IMR-90 (cell line): Measurements from ENCODE around the gene ERICH6. TPM values are rescaled to one million over a fixed set of nuclear protein-coding genes. Genes with fewer than 3 reads are reported as not detected.

Experiments
- ATAC-seq: fragments of 200-7000 bp; cut with Tn5 transposase; 2 replicates; pipeline ENCODE4 v1.9.1; 2020; ENCODE audit warnings: low read depth, mild to moderate bottlenecking, moderate library complexity
- BruUV-seq: library from RNA; stranded (reverse); fragments of 400-500 nt; replicated peaks from 2 replicates; lab custom pipeline; 2021; lab: Mats Ljungman, UMichigan
- CTCF ChIA-PET: fragments of 300-600 bp; formaldehyde crosslinking; extraction: SDS; loops from one replicate; lab custom pipeline; 2021; ENCODE audit warnings: antibody characterized with exemption; lab: Yijun Ruan, JAX
- POLR2A ChIA-PET: fragments of 300-600 bp; sonication (Branson Sonifier 250); formaldehyde crosslinking; loops from one replicate; lab custom pipeline; 2022; ENCODE audit warnings: antibody characterized with exemption; ENCODE audit not compliant: unreplicated experiment; lab: Charles Lee
- DNase-seq: peaks from one replicate; pipeline ENCODE4 v3.0.0; 2013
- H2AFZ ChIP-seq: replicated peaks from 2 replicates; pipeline ENCODE3; 2013; ENCODE audit warnings: low read length, mild to moderate bottlenecking; ENCODE audit not compliant: poor library complexity
- H2AK5ac ChIP-seq: 2 replicates; pipeline ENCODE4 v1.6.1; 2013; ENCODE audit warnings: low read depth, low read length, inconsistent platforms
- H2AK9ac ChIP-seq: replicated peaks from 2 replicates; pipeline ENCODE3; 2013; ENCODE audit warnings: mild to moderate bottlenecking, low read depth, low read length, moderate library complexity; ENCODE audit not compliant: poor library complexity
- H2BK120ac ChIP-seq: 2 replicates; pipeline ENCODE4 v1.6.1; 2013; ENCODE audit warnings: low read depth, low read length, inconsistent platforms
- H2BK15ac ChIP-seq: 3 replicates; pipeline ENCODE4 v1.6.1; 2013; ENCODE audit warnings: low read depth, low read length, inconsistent platforms
- H2BK20ac ChIP-seq: 2 replicates; pipeline ENCODE4 v1.6.1; 2013; ENCODE audit warnings: low read depth, mild to moderate bottlenecking, inconsistent platforms, low read length, moderate library complexity
- H2BK5ac ChIP-seq: 2 replicates; pipeline ENCODE4 v1.6.1; 2013; ENCODE audit warnings: mild to moderate bottlenecking, low read depth, low read length, inconsistent platforms; ENCODE audit not compliant: poor library complexity, severe bottlenecking
- H3K14ac ChIP-seq: replicated peaks from 2 replicates; pipeline ENCODE4 v1.6.1; 2013; ENCODE audit warnings: low read depth, low read length, inconsistent platforms
- H3K18ac ChIP-seq: 2 replicates; pipeline ENCODE4 v1.6.1; 2013; ENCODE audit warnings: low read depth, low read length, control low read depth
- H3K23ac ChIP-seq: 2 replicates; pipeline ENCODE4 v1.6.1; 2013; ENCODE audit warnings: low read depth, low read length, inconsistent platforms
- H3K27ac ChIP-seq: 2 replicates; pipeline ENCODE4 v1.5.1; 2013; ENCODE audit warnings: mild to moderate bottlenecking, control low read depth, low read length; ENCODE audit not compliant: insufficient read depth
- H3K27me3 ChIP-seq: 2 replicates; pipeline ENCODE4 v1.6.1; 2013; ENCODE audit warnings: low read length; ENCODE audit not compliant: control insufficient read depth, insufficient read depth
- H3K36me3 ChIP-seq: 2 replicates; pipeline ENCODE4 v1.6.1; 2013; ENCODE audit warnings: low read length, mixed read lengths; ENCODE audit not compliant: control insufficient read depth, insufficient read depth
- H3K4ac ChIP-seq: 2 replicates; pipeline ENCODE4 v1.6.1; 2013; ENCODE audit warnings: low read depth, low read length, inconsistent platforms
- H3K4me1 ChIP-seq: 2 replicates; pipeline ENCODE4 v1.6.1; 2013; ENCODE audit warnings: low read length, mixed read lengths; ENCODE audit not compliant: control insufficient read depth, insufficient read depth
- H3K4me2 ChIP-seq: 2 replicates; pipeline ENCODE4 v1.6.1; 2013; ENCODE audit warnings: low read depth, mild to moderate bottlenecking, control low read depth, low read length, moderate library complexity
- H3K4me3 ChIP-seq: 2 replicates; pipeline ENCODE4 v1.5.1; 2013; ENCODE audit warnings: low read depth, mild to moderate bottlenecking, control low read depth, low read length, moderate library complexity; ENCODE audit not compliant: insufficient read depth
- H3K56ac ChIP-seq: 2 replicates; pipeline ENCODE4 v1.6.1; 2013; ENCODE audit warnings: low read length, inconsistent platforms; ENCODE audit not compliant: insufficient read depth; ENCODE audit errors: extremely low read depth
- H3K79me1 ChIP-seq, 2 experiments: 2 replicates each; pipeline ENCODE4 v1.6.1; 2013; ENCODE audit warnings: low read length in 2 of 2, inconsistent platforms in 1 of 2, low read depth in 1 of 2
- H3K9ac ChIP-seq: 2 replicates; pipeline ENCODE4 v1.6.1; 2013; ENCODE audit warnings: low read depth, low read length, control low read depth
- H3K9me1 ChIP-seq: 2 replicates; pipeline ENCODE4 v1.6.1; 2013; ENCODE audit warnings: low read length, inconsistent platforms; ENCODE audit not compliant: insufficient read depth
- H3K9me3 ChIP-seq: 2 replicates; pipeline ENCODE4 v1.6.1; 2013; ENCODE audit warnings: low read length; ENCODE audit not compliant: control insufficient read depth, insufficient read depth
- H4K20me1 ChIP-seq: 2 replicates; pipeline ENCODE4 v1.6.1; 2013; ENCODE audit warnings: low read length, inconsistent platforms; ENCODE audit not compliant: insufficient read depth
- H4K5ac ChIP-seq: 2 replicates; pipeline ENCODE4 v1.6.1; 2013; ENCODE audit warnings: mild to moderate bottlenecking, low read depth, low read length, control low read depth
- H4K8ac ChIP-seq, 2 experiments: 2 replicates each; pipeline ENCODE4 v1.6.1; 2013; ENCODE audit warnings: low read depth in 2 of 2, low read length in 2 of 2, control low read depth in 1 of 2, inconsistent platforms in 1 of 2
- H4K91ac ChIP-seq: 2 replicates; pipeline ENCODE4 v1.6.1; 2013; ENCODE audit warnings: low read depth, low read length, inconsistent platforms; ENCODE audit not compliant: insufficient read depth
- CEBPB ChIP-seq: IDR thresholded peaks from 2 replicates; pipeline ENCODE4 v1.6.1; 2012; ENCODE audit warnings: low read depth, low read length, improper control_type of control experiment
- CHD1 ChIP-seq: IDR thresholded peaks from 2 replicates; pipeline ENCODE4 v1.6.1; 2012; ENCODE audit warnings: low read depth, low read length, improper control_type of control experiment
- ELK1 ChIP-seq: fragments of 150-350 bp; IDR thresholded peaks from 2 replicates; pipeline ENCODE4 v1.6.1; 2016; ENCODE audit warnings: low read depth, mild to moderate bottlenecking, low read length, moderate library complexity, borderline replicate concordance
- FOS ChIP-seq: fragments of 150-350 bp; IDR thresholded peaks from 2 replicates; pipeline ENCODE4 v1.6.1; 2016; ENCODE audit warnings: low read depth, low read length
- MAFK ChIP-seq: IDR thresholded peaks from 2 replicates; pipeline ENCODE4 v1.6.1; 2012; ENCODE audit warnings: low read depth, low read length, improper control_type of control experiment
- MAZ ChIP-seq: IDR thresholded peaks from 2 replicates; pipeline ENCODE4 v1.6.1; 2012; ENCODE audit warnings: low read depth, mild to moderate bottlenecking, low read length, improper control_type of control experiment, moderate library complexity, borderline replicate concordance
- MXI1 ChIP-seq: IDR thresholded peaks from 2 replicates; pipeline ENCODE4 v1.6.1; 2012; ENCODE audit warnings: low read depth, mild to moderate bottlenecking, low read length, moderate library complexity, borderline replicate concordance
- POLR2A ChIP-seq: IDR thresholded peaks from 2 replicates; pipeline ENCODE4 v1.6.1; 2012; ENCODE audit warnings: mild to moderate bottlenecking, low read depth, low read length
- RAD21 ChIP-seq: IDR thresholded peaks from 2 replicates; pipeline ENCODE4 v1.6.1; 2012; ENCODE audit warnings: low read length, improper control_type of control experiment
- RCOR1 ChIP-seq: IDR thresholded peaks from 2 replicates; pipeline ENCODE4 v1.6.1; 2012; ENCODE audit warnings: mild to moderate bottlenecking, low read length, improper control_type of control experiment; ENCODE audit not compliant: insufficient replicate concordance
- RFX5 ChIP-seq: IDR thresholded peaks from 2 replicates; pipeline ENCODE4 v1.8.0; 2012; ENCODE audit warnings: low read depth, mild to moderate bottlenecking, low read length, moderate library complexity
- SMC3 ChIP-seq: fragments of 150-350 bp; IDR thresholded peaks from 2 replicates; pipeline ENCODE4 v1.6.1; 2016; ENCODE audit warnings: low read depth, mild to moderate bottlenecking, antibody characterized with exemption, low read length, moderate library complexity
- USF2 ChIP-seq: fragments of 150-350 bp; IDR thresholded peaks from 2 replicates; pipeline ENCODE4 v1.6.1; 2017; ENCODE audit warnings: mild to moderate bottlenecking, antibody characterized with exemption, low read length, low read depth
- WGBS, 2 experiments: methylation state at CpG; one replicate each; pipeline versions ENCODE4 v1.1.5 to v1.1.7; 2013; ENCODE audit warnings: missing lambda C conversion rate in 2 of 2; ENCODE audit not compliant: insufficient read length in 1 of 2; ENCODE audit errors: extremely low coverage in 2 of 2; 5-methylcytosine and 5-hydroxymethylcytosine counted together
- dilution Hi-C: fragments of 300-500 bp; cut with HindIII; formaldehyde crosslinking; loops from one replicate; pipeline ENCODE4 v1.14.3; 2018; ENCODE audit warnings: low sequenced_read_pairs; ENCODE audit not compliant: unreplicated experiment
- in situ Hi-C: fragments of 300-500 bp; cut with MboI; formaldehyde crosslinking; loops from 3 replicates; pipeline ENCODE4 v1.14.3; 2019; ENCODE audit warnings: low sequenced_read_pairs, inconsistent platforms, mixed read lengths
- intact Hi-C: fragments of 100-400 bp; cut with micrococcal nuclease; formaldehyde crosslinking; loops from 2 replicates; pipeline ENCODE4 v1.10.0; 2022
- polyA plus RNA-seq, 3 experiments: library from polyadenylated mRNA; depleted of rRNA; stranded (reverse); fragments of >200 nt; gene quantifications; 2 replicates each; pipeline ENCODE4 v1.2.3, GENCODE V29; 2012; ENCODE audit warnings: low replicate concordance in 1 of 3
- total RNA-seq: library from RNA; depleted of rRNA; stranded (reverse); fragments of >200 nt; gene quantifications from 2 replicates; pipeline ENCODE4 v1.2.3, GENCODE V29; 2012

The ERICH6 gene
- total and polyA plus RNA-seq, 2 of the 4 experiments (the other 2 are of a cell fraction) = under 0.01 TPM; not detected in 1

- ChIA-PET POLR2A (no interaction called here), CTCF (interaction anchor here (0.6 kb wide), 1 partner anchor 37 kb away, joined by 3 read pairs; no protein-coding TSS in a partner anchor)
- Histone ChIP-seq H3K9ac (no peak overlapping the region), H3K4me2 (no peak overlapping the region), H3K4ac (no peak overlapping the region), H4K5ac (no peak overlapping the region), H3K18ac (no peak overlapping the region), H2AK9ac (no peak overlapping the region), H2AFZ (no peak overlapping the region), H2AK5ac (no peak overlapping the region), H3K9me3 (no peaks in the 10 kb centered on the region), H3K23ac (no peak overlapping the region), H3K9me1 (no peaks in the 10 kb centered on the region; the same call in 1 of the 2 replicates), H2BK5ac (no peak overlapping the region), H4K20me1 (no peaks in the 10 kb centered on the region), H3K14ac (no peak overlapping the region), H3K4me3 (no peak overlapping the region), H4K91ac (no peak overlapping the region), H2BK15ac (no peak overlapping the region), H4K8ac (no peak overlapping the region), H2BK20ac (no peak overlapping the region), H3K56ac (no peak overlapping the region), H3K27me3 (no peaks in the 10 kb centered on the region), H2BK120ac (no peak overlapping the region), H3K27ac (no peak overlapping the region), H3K4me1 (peaks cover 2% of the 10 kb centered on the region; the same call in 1 of the 2 replicates), H3K79me1 (no peaks in the 10 kb centered on the region), H3K36me3 (no peaks in the 10 kb centered on the region; the same call in 1 of the 2 replicates)
- dilution Hi-C loops (no loop called here), in situ Hi-C loops (no loop called here), intact Hi-C loops (no loop called here)
- BruUV-seq = no TSS peak
- ATAC-seq = no peak
- WGBS, 2 experiments = 100% methylated on average over 3 of the region's 5 CpGs; no CpG with 5 or more reads in 1 of the 2 experiments
- DNase-seq = no peak
- TF ChIP-seq RAD21 (no peak), USF2 (no peak), RCOR1 (no peak), ELK1 (no peak), MXI1 (no peak), CHD1 (no peak), CEBPB (no peak), SMC3 (no peak), RFX5 (no peak), FOS (no peak), MAZ (no peak), MAFK (no peak), POLR2A (no peak)
Measured at GRCh38 chr3:150636258-150636657, 67.5 kb downstream of the ERICH6 start.
